K562 (cell line): ENCODE data around the gene ZKSCAN3. TPM values are rescaled to one million over a fixed set of nuclear protein-coding genes. Genes with fewer than 3 reads are reported as not detected.

Experiments
- ARID1B ChIP-seq: fragments of 450-650 bp; IDR thresholded peaks from 2 replicates; pipeline ENCODE4 v1.6.1; 2016; ENCODE audit warnings: antibody characterized with exemption, mild to moderate bottlenecking, inconsistent platforms
- BRF1 ChIP-seq: IDR thresholded peaks from 3 replicates; pipeline ENCODE4 v1.6.1; 2011; ENCODE audit warnings: borderline replicate concordance, mild to moderate bottlenecking; ENCODE audit not compliant: insufficient read length; ENCODE audit errors: extremely low read depth
- CCNT2 ChIP-seq: IDR thresholded peaks from 2 replicates; pipeline ENCODE4 v1.6.1; 2011; ENCODE audit warnings: borderline replicate concordance, low read depth, mild to moderate bottlenecking, moderate library complexity, mixed read lengths, low read length; ENCODE audit not compliant: insufficient read length; ENCODE audit errors: extremely low read depth
- DACH1 ChIP-seq: fragments of 450-650 bp; IDR thresholded peaks from 2 replicates; pipeline ENCODE4 v1.6.1; 2018; ENCODE audit not compliant: partially characterized antibody
- EP300 ChIP-seq: IDR thresholded peaks from 2 replicates; pipeline ENCODE4 v1.6.1; 2012; ENCODE audit warnings: low read length, improper control_type of control experiment
- GTF2E2 ChIP-seq: fragments of 200-800 bp; sonication (Bioruptor generic); IDR thresholded peaks from 2 replicates; pipeline ENCODE4 v1.6.1; 2016; ENCODE audit warnings: missing genetic modification characterization, missing compliant biosample characterization
- IFI16 ChIP-seq: fragments of 250-450 bp; sonication (Bioruptor Pico); IDR thresholded peaks from 2 replicates; pipeline ENCODE4 v2.1.2; 2022; ENCODE audit warnings: mild to moderate bottlenecking, inconsistent platforms
- JUN ChIP-seq, 2 experiments: sonication (generic) in 1 of 2; formaldehyde crosslinking in 1 of 2; IDR thresholded peaks; 2 replicates each; pipeline versions ENCODE4 v1.6.1 to v1.8.0; 2012 to 2022; ENCODE audit warnings: borderline replicate concordance in 2 of 2, mild to moderate bottlenecking in 2 of 2, improper control_type of control experiment in 1 of 2, low read depth in 1 of 2, low read length in 1 of 2, missing genetic modification reagents in 1 of 2
- KHSRP ChIP-seq: fragments of 450-650 bp; IDR thresholded peaks from 2 replicates; pipeline ENCODE4 v1.6.1; 2017
- LARP7 ChIP-seq: fragments of 450-650 bp; IDR thresholded peaks from 2 replicates; pipeline ENCODE4 v1.6.1; 2016
- MCM5 ChIP-seq: fragments of 450-650 bp; IDR thresholded peaks from 2 replicates; pipeline ENCODE4 v1.6.1; 2016; ENCODE audit warnings: low read depth
- MEF2D ChIP-seq: conservative IDR thresholded peaks from 2 replicates; pipeline ENCODE4 v1.6.1; 2016; ENCODE audit warnings: low read depth, missing genetic modification characterization, missing compliant biosample characterization
- NCOA4 ChIP-seq: fragments of 450-650 bp; IDR thresholded peaks from 2 replicates; pipeline ENCODE4 v1.6.1; 2018; ENCODE audit warnings: mild to moderate bottlenecking; ENCODE audit not compliant: partially characterized antibody
- NONO ChIP-seq, 2 experiments: fragments of 200-400 bp in 1 of 2; fragments of 450-650 bp in 1 of 2; formaldehyde crosslinking in 1 of 2; IDR thresholded peaks; 2 replicates each; pipeline ENCODE4 v1.6.1; 2017; ENCODE audit warnings: low read depth in 2 of 2, mild to moderate bottlenecking in 2 of 2, moderate library complexity in 2 of 2, low read length in 1 of 2
- PHTF2 ChIP-seq: fragments of 250-450 bp; sonication (Bioruptor Pico); IDR thresholded peaks from 2 replicates; pipeline ENCODE4 v1.5.0; 2021; ENCODE audit warnings: mild to moderate bottlenecking
- POLR2AphosphoS5 ChIP-seq: IDR thresholded peaks from 2 replicates; pipeline ENCODE4 v1.6.1; 2011; ENCODE audit warnings: mild to moderate bottlenecking, low read depth, low read length, moderate library complexity; ENCODE audit not compliant: control insufficient read depth, insufficient read depth
- POU5F1 ChIP-seq: fragments of 150-350 bp; IDR thresholded peaks from 2 replicates; pipeline ENCODE4 v1.6.1; 2014; ENCODE audit warnings: borderline replicate concordance, low read length, low read depth, mild to moderate bottlenecking; ENCODE audit not compliant: partially characterized antibody
- PRPF4 ChIP-seq: fragments of 200-400 bp; formaldehyde crosslinking; IDR thresholded peaks from one replicate; pipeline ENCODE4 v1.6.1; 2017; ENCODE audit warnings: low read length, low read depth, mild to moderate bottlenecking; ENCODE audit not compliant: insufficient read depth, poor library complexity, severe bottlenecking
- TEAD4 ChIP-seq, 2 experiments: sonication (generic) in 1 of 2; formaldehyde crosslinking in 1 of 2; IDR thresholded peaks; 2 replicates each; pipeline versions ENCODE4 v1.6.1 to v1.8.0; 2012 to 2022; ENCODE audit warnings: borderline replicate concordance in 1 of 2, inconsistent platforms in 1 of 2, low read length in 1 of 2, mild to moderate bottlenecking in 1 of 2, missing genetic modification reagents in 1 of 2
- TRIM24 ChIP-seq, 2 experiments: fragments of 450-650 bp; IDR thresholded peaks; 2 replicates each; pipeline ENCODE4 v1.6.1; 2016
- ZNF23 ChIP-seq: fragments of 250-450 bp; sonication (Bioruptor Pico); IDR thresholded peaks from 2 replicates; pipeline ENCODE4 v1.4.0; 2020; ENCODE audit warnings: mild to moderate bottlenecking
- ZNF324 ChIP-seq: fragments of 250-450 bp; sonication (Bioruptor Pico); IDR thresholded peaks from 2 replicates; pipeline ENCODE4 v1.4.0; 2020; ENCODE audit warnings: mild to moderate bottlenecking
- ZNF586 ChIP-seq: fragments of 450-650 bp; formaldehyde crosslinking; conservative IDR thresholded peaks from 2 replicates; pipeline ENCODE4 v1.4.0; 2020; ENCODE audit warnings: mild to moderate bottlenecking, moderate library complexity
- ZNF639 ChIP-seq, 2 experiments: fragments of 200-800 bp in 1 of 2; sonication (Bioruptor generic) in 1 of 2; sonication (generic) in 1 of 2; formaldehyde crosslinking in 1 of 2; IDR thresholded peaks in 1 of 2; conservative IDR thresholded peaks in 1 of 2; 2 replicates each; pipeline versions ENCODE4 v1.5.0 to v1.6.1; 2016 to 2020; ENCODE audit warnings: missing compliant biosample characterization in 1 of 2, missing genetic modification characterization in 1 of 2, missing genetic modification reagents in 1 of 2
- ZNF766 ChIP-seq: fragments of 200-800 bp; sonication (Bioruptor generic); conservative IDR thresholded peaks from 2 replicates; pipeline ENCODE4 v1.6.1; 2016; ENCODE audit warnings: missing genetic modification characterization, missing compliant biosample characterization
- polyA plus RNA-seq, 8 experiments: library from polyadenylated mRNA; depleted of rRNA in 4 of 8; stranded (reverse) in 5 of 8; unstranded in 3 of 8; fragments of >200 nt; fragmentation: Nextera tagmentation in 2 of 8; fragmentation: Illumina TruSeq in 1 of 8; extraction: Ambion mirVana in 2 of 8; extraction: Trizol in 1 of 8; gene quantifications; 2 replicates each; pipeline versions ENCODE4 v1.2.1 to v1.2.3, GENCODE V29; 2011 to 2014; ENCODE audit warnings: inconsistent platforms in 1 of 8, missing spikeins in 1 of 8
- total RNA-seq, 7 experiments: library from RNA; depleted of rRNA in 6 of 7; stranded (reverse); fragments of >200 nt in 6 of 7; fragmentation: Illumina TruSeq in 2 of 7; extraction: Trizol in 2 of 7; gene quantifications; 2 replicates each; pipeline versions ENCODE4 v1.2.1 to v1.2.3, GENCODE V29; 2011 to 2021; ENCODE audit warnings: low replicate concordance in 1 of 7

Gene ZKSCAN3
- total and polyA plus RNA-seq, 9 of the 15 experiments (the other 6 are each of a cell fraction or from before 2014, with no cell fraction given) = 3.0 to 12.4 (median 10.2) TPM

DNA sequence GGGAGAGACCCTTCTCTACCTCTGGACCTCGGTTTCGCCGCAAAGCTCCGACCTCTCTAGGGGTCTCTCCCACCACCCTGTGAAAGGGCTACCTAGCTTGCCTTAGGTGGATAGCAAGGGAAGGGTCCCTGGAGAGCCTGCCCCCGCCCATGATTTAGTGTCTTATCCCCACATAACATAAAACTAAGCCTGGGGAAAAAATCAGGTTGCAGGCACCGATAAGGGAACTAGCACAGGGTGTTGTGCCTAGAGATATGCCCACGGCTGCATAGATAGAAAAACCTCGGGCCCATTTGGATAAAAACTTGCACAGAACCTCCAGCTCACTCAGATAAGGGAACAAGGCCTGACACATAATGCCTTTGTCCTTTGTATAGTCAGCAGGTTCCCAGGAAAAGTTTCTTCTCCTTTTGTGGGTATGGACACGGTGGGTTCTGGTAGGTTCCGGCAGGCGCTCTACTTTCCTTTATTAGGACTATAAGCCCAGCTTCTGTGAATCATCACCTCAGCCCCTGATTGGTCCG lies 14.6 kb upstream of the ZKSCAN3 start (continued):
- TF ChIP-seq PHTF2 (peak; percentile 57; the same call in 1 of the 2 replicates), ZNF639 (CRISPR knock-in tag; conservative IDR thresholded peaks at IDR 0.05 in 1 of 2, IDR thresholded peaks at IDR 0.05 in 1 of 2) (peak in 1 of 2 experiments; percentile 94; a peak in 2 of 4 replicates), CCNT2 (peak; percentile 94), IFI16 (CRISPR knock-in tag) (no peak), BRF1 (no peak), JUN (IDR thresholded peaks at IDR 0.05; ENCODE audit: borderline replicate concordance, low read depth, low read length) (no peak), JUN (CRISPR knock-in tag; IDR thresholded peaks at IDR 0.05; ENCODE audit: borderline replicate concordance) (no peak), DACH1 (peak; percentile 58), GTF2E2 (no peak), NONO (IDR thresholded peaks at IDR 0.05; ENCODE audit: low read depth in 2 of 2, low read length in 1 of 2) (peak; percentile 37 to 60; a peak in 1 of 4 replicates), ZNF766 (peak; percentile 89), TEAD4 (IDR thresholded peaks at IDR 0.05; ENCODE audit: low read length) (peak; percentile 99), TEAD4 (CRISPR knock-in tag; IDR thresholded peaks at IDR 0.05; ENCODE audit: borderline replicate concordance) (no peak), MEF2D (tag) (peak; percentile 78), PRPF4 (no peak), ZNF23 (no peak), MCM5 (no peak), ARID1B (peak; percentile 99), LARP7 (no peak), ZNF586 (no peak), TRIM24 (IDR thresholded peaks at IDR 0.05) (peak; percentile 96), POLR2AphosphoS5 (peak; percentile 98), POU5F1 (no peak), NCOA4 (peak; percentile 57), KHSRP (peak; percentile 81), ZNF324 (CRISPR knock-in tag) (peak; percentile 18; the same call in 1 of the 2 replicates), EP300 (peak; percentile 95)
